Uterus (tissue), 4 donors: ENCODE data around the gene IGFLR1. TPM values are rescaled to one million over a fixed set of nuclear protein-coding genes. Genes with fewer than 3 reads are reported as not detected.
A peak's percentile ranks its signal among the peaks of the same experiment; 100 is the strongest.

Source experiments
- DNase-seq, 2 donors: peaks; one replicate each; pipeline ENCODE4 v3.0.0-alpha.2; 2019 to 2020
- H3K27ac ChIP-seq, 2 donors: fragments of 200-600 bp; sonication (generic); 1 replicate in 1 of 2; 2 replicates in 1 of 2; pipeline ENCODE4 v1.5.1; 2016 to 2018
- H3K27me3 ChIP-seq, 2 donors: fragments of 200-600 bp; sonication (generic); one replicate each; pipeline ENCODE4 v1.5.1; 2018 to 2019; ENCODE audit warnings: control low read depth in 1 of 2
- H3K36me3 ChIP-seq, 2 donors: fragments of 200-600 bp; sonication (generic); one replicate each; pipeline ENCODE4 v1.5.1; 2019; ENCODE audit warnings: control low read depth in 1 of 2
- H3K4me1 ChIP-seq, 2 donors: fragments of 200-600 bp; sonication (generic); one replicate each; pipeline ENCODE4 v1.5.1; 2018 to 2019; ENCODE audit warnings: control low read depth in 1 of 2
- H3K4me3 ChIP-seq, 2 donors: fragments of 200-600 bp; sonication (generic); 1 replicate in 1 of 2; 2 replicates in 1 of 2; pipeline ENCODE4 v1.5.1; 2018 to 2019; ENCODE audit warnings: mild to moderate bottlenecking in 1 of 2
- H3K9me3 ChIP-seq, 2 donors: fragments of 200-600 bp; sonication (generic); one replicate each; pipeline ENCODE4 v1.5.1; 2019; ENCODE audit warnings: control low read depth in 1 of 2
- CTCF ChIP-seq, 4 experiments: fragments of 200-600 bp in 2 of 4; fragments of 450-650 bp in 2 of 4; sonication (generic) in 2 of 4; IDR thresholded peaks; one replicate each; pipeline ENCODE4 v1.5.1; 2016 to 2019; ENCODE audit warnings: antibody characterized with exemption in 4 of 4, mild to moderate bottlenecking in 2 of 4, moderate library complexity in 1 of 4
- POLR2A ChIP-seq, 2 donors: fragments of 450-650 bp; IDR thresholded peaks; one replicate each; pipeline ENCODE4 v1.6.1; 2016; ENCODE audit warnings: antibody characterized with exemption in 2 of 2, mild to moderate bottlenecking in 1 of 2, moderate library complexity in 1 of 2
- intact Hi-C: fragments of 100-400 bp; cut with DNase I; formaldehyde crosslinking; loops from one replicate; pipeline ENCODE4 v1.15.1; 2023; ENCODE audit warnings: low total_unique reads
- total RNA-seq, 4 donors: library from RNA; depleted of rRNA in 3 of 4; stranded (reverse); fragments of >200 nt in 3 of 4; gene quantifications; one replicate each; pipeline versions ENCODE4 v1.1.0 to v1.2.4, GENCODE V29; 2014 to 2023
- donor health status: DM: yes; HTN: yes; CAD: no.

IGFLR1 gene
- total RNA-seq, 4 donors from 2014 or later, result 0.77 to 5.3 (median 2.2) TPM

GRCh38 chr19:35741203-35741515, 1.1 kb downstream of the IGFLR1 start:
- Histone ChIP-seq H3K4me1 (peaks cover 2 to 14% of the 10 kb centered on the region in 2 donors), H3K36me3 (no peaks in the 10 kb centered on the region), H3K27ac (peak overlapping the region; percentile 42 to 69), H3K27me3 (no peaks in the 10 kb centered on the region), H3K4me3 (peak overlapping the region; percentile 60 to 62), H3K9me3 (no peaks in the 10 kb centered on the region)
- DNase-seq, result no peak
- intact Hi-C loops, result no loop called here
- no peak for TF ChIP-seq CTCF (IDR thresholded peaks at IDR 0.05)
- TF ChIP-seq POLR2A (IDR thresholded peaks at IDR 0.05), result no peak

DNA sequence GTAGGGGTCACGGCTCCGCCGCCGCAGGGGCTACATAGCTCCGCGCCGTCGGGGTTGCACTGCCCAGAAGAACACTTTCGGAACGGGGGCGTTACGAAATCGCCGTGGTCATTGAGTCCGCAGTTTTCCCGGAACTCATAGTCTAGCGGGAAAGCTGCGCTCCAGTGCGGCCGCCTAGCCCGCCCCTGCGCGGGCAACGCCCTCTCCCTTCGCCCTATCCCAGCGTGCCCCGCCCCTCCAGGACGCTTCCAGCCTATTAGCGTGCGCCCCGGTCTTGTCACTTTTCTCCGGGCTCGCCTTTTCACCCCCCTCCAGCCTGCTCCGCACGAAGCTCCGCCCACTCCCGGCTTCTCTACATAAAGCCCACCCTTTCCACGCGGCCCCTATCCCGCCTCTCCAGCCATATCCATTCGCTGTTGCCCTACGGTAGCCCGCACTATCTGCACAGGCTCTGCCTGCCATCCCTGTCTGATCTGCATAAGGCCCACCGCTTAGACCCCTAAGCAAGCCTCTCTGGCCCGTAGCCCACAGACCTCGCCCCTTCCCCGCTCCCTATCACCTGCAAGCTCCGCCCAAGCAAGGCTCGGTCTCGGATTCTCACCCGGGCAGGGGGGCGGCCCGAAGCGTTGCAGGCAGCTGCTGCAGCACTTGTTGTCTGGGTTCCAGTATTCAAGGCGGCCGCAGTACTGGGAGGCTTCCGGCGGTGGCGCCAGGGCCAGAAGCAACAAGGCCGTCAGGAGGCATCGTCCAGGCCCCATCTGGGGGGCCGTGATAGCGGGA, 1.6 kb downstream of the IGFLR1 start:
- Histone ChIP-seq H3K27me3 (no peaks in the 10 kb centered on the region), H3K4me3 (peak overlapping the region; percentile 60 to 62), H3K9me3 (no peaks in the 10 kb centered on the region), H3K4me1 (peaks cover 0 to 10% of the 10 kb centered on the region in 2 donors), H3K36me3 (no peaks in the 10 kb centered on the region), H3K27ac (peak overlapping the region; percentile 56 to 82)
- intact Hi-C loops, result no loop called here
- TF ChIP-seq CTCF (IDR thresholded peaks at IDR 0.05), result no peak
- peak; percentile 12 to 22 for TF ChIP-seq POLR2A (IDR thresholded peaks at IDR 0.05)
- peak; percentile 98 for DNase-seq

DNA sequence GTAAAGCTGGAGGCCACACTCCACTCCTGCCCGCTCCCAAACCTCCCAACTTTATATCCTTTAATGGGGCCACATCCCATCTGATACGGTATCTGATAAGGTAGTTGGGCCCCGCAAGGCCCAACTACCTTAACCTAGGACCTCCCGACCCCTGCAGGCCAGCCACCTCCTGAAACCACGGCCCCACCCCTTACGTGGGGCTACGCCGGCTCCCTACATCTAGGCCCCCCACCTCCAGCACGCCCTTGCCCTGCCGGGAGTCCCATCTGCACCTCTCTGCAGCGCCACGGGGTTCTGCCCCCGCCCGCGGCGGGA, 2.2 kb downstream of the IGFLR1 start:
- DNase-seq, result no peak
- peaks cover 0 to 10% of the 10 kb centered on the region in 2 donors for H3K4me1 ChIP-seq
- H3K4me3 ChIP-seq, result peak overlapping the region; percentile 60 to 62
- TF ChIP-seq POLR2A (IDR thresholded peaks at IDR 0.05) (no peak), CTCF (IDR thresholded peaks at IDR 0.05) (no peak)
- intact Hi-C loops, result no loop called here
- no peaks in the 10 kb centered on the region for H3K36me3 ChIP-seq
- no peaks in the 10 kb centered on the region for H3K9me3 ChIP-seq
- no peaks in the 10 kb centered on the region for H3K27me3 ChIP-seq
- peak overlapping the region; percentile 56 to 82 for H3K27ac ChIP-seq

GRCh38 chr19:35739275-35740107, 2.8 kb downstream of the IGFLR1 start:
- Histone ChIP-seq H3K4me1 (peaks cover 0 to 10% of the 10 kb centered on the region in 2 donors), H3K9me3 (no peaks in the 10 kb centered on the region), H3K4me3 (peak overlapping the region; percentile 60 to 62), H3K27me3 (no peaks in the 10 kb centered on the region), H3K27ac (peak overlapping the region in 1 of 2 donors; percentile 82), H3K36me3 (no peaks in the 10 kb centered on the region)
- DNase-seq, result no peak
- no peak for TF ChIP-seq POLR2A (IDR thresholded peaks at IDR 0.05)
- no peak for TF ChIP-seq CTCF (IDR thresholded peaks at IDR 0.05)
- intact Hi-C loops, result no loop called here

- Histone ChIP-seq H3K9me3 (no peaks in the 10 kb centered on the region), H3K27ac (no peak overlapping the region), H3K36me3 (no peaks in the 10 kb centered on the region), H3K27me3 (no peaks in the 10 kb centered on the region), H3K4me1 (peaks cover 0 to 10% of the 10 kb centered on the region in 2 donors), H3K4me3 (no peak overlapping the region)
- intact Hi-C loops, result no loop called here
- no peak for DNase-seq
- TF ChIP-seq CTCF (IDR thresholded peaks at IDR 0.05), result no peak
- no peak for TF ChIP-seq POLR2A (IDR thresholded peaks at IDR 0.05)
Observed at GRCh38 chr19:35738887-35739229, 3.4 kb downstream of the IGFLR1 start.
